Measurements from ENCODE around the gene MAGI2.
"Not testable (repeated sequence)": the region's sequence is repeated elsewhere in the genome, so short reads cannot be mapped to it uniquely, and the experiment has no call there.

MAGI2 gene

GRCh38 chr7:78296046-78296597 is 1157.3 kb downstream of the MAGI2 start:
- DNase-seq (ENCODE audit: low spot score), result no peak

- DNase-seq (ENCODE audit: low spot score), result not testable (repeated sequence)
Measured at GRCh38 chr7:78289471-78289870, 1164.0 kb downstream of the MAGI2 start.

- no peak for DNase-seq (ENCODE audit: low spot score)
Measured at GRCh38 chr7:78284945-78285344, 1168.5 kb downstream of the MAGI2 start.

GRCh38 chr7:78280276-78280675 is 1173.2 kb downstream of the MAGI2 start:
- no peak for DNase-seq (ENCODE audit: low spot score)

- DNase-seq (ENCODE audit: low spot score), result no peak
Measured at GRCh38 chr7:78279457-78279856, 1174.0 kb downstream of the MAGI2 start.

- no peak for DNase-seq (ENCODE audit: low spot score)
Measured at GRCh38 chr7:78279032-78279431, 1174.4 kb downstream of the MAGI2 start.

GRCh38 chr7:78267141-78267540 is 1186.3 kb downstream of the MAGI2 start:
- DNase-seq (ENCODE audit: low spot score), result no peak

GRCh38 chr7:78265486-78265885 is 1188.0 kb downstream of the MAGI2 start:
- DNase-seq (ENCODE audit: low spot score), result no peak

GRCh38 chr7:78265071-78265470 is 1188.4 kb downstream of the MAGI2 start:
- DNase-seq (ENCODE audit: low spot score), result no peak

- no peak for DNase-seq (ENCODE audit: low spot score)
Measured at GRCh38 chr7:78264105-78264504, 1189.4 kb downstream of the MAGI2 start.

GRCh38 chr7:78261739-78262138 is 1191.7 kb downstream of the MAGI2 start:
- DNase-seq (ENCODE audit: low spot score), result no peak

GRCh38 chr7:78261302-78261701 is 1192.2 kb downstream of the MAGI2 start:
- no peak for DNase-seq (ENCODE audit: low spot score)

- no peak for DNase-seq (ENCODE audit: low spot score)
Measured at GRCh38 chr7:78260826-78261225, 1192.6 kb downstream of the MAGI2 start.

- DNase-seq (ENCODE audit: low spot score), result peak; percentile 5
Measured at GRCh38 chr7:78254726-78255055, 1198.8 kb downstream of the MAGI2 start.

GRCh38 chr7:78253850-78254725 is 1199.4 kb downstream of the MAGI2 start:
- DNase-seq (ENCODE audit: low spot score), result no peak

GRCh38 chr7:78248867-78249266 is 1204.6 kb downstream of the MAGI2 start:
- no peak for DNase-seq (ENCODE audit: low spot score)

GRCh38 chr7:78247910-78248689 is 1205.4 kb downstream of the MAGI2 start:
- DNase-seq (ENCODE audit: low spot score), result no peak

- DNase-seq (ENCODE audit: low spot score), result not testable (repeated sequence)
Measured at GRCh38 chr7:78240179-78240578, 1213.3 kb downstream of the MAGI2 start.

- no peak for DNase-seq (ENCODE audit: low spot score)
Measured at GRCh38 chr7:78234634-78235033, 1218.8 kb downstream of the MAGI2 start.

GRCh38 chr7:78232806-78233205 is 1220.7 kb downstream of the MAGI2 start:
- DNase-seq (ENCODE audit: low spot score), result no peak

- peak; percentile 40 for DNase-seq (ENCODE audit: low spot score)
Measured at GRCh38 chr7:78226059-78226719, 1227.3 kb downstream of the MAGI2 start.

- no peak for DNase-seq (ENCODE audit: low spot score)
Measured at GRCh38 chr7:78225534-78225933, 1227.9 kb downstream of the MAGI2 start.

Data from pons (tissue), 1 donor.